ENCODE measurements around the gene ELFN1. TPM values are rescaled to one million over a fixed set of nuclear protein-coding genes. Genes with fewer than 3 reads are reported as not detected.

ELFN1 gene
- total RNA-seq, 1 donor from 2014 or later, result 0.15 TPM

GRCh38 chr7:1694611-1695511, 24.8 kb downstream of the ELFN1 start:
- no peak for DNase-seq (ENCODE audit: low read depth)

DNA sequence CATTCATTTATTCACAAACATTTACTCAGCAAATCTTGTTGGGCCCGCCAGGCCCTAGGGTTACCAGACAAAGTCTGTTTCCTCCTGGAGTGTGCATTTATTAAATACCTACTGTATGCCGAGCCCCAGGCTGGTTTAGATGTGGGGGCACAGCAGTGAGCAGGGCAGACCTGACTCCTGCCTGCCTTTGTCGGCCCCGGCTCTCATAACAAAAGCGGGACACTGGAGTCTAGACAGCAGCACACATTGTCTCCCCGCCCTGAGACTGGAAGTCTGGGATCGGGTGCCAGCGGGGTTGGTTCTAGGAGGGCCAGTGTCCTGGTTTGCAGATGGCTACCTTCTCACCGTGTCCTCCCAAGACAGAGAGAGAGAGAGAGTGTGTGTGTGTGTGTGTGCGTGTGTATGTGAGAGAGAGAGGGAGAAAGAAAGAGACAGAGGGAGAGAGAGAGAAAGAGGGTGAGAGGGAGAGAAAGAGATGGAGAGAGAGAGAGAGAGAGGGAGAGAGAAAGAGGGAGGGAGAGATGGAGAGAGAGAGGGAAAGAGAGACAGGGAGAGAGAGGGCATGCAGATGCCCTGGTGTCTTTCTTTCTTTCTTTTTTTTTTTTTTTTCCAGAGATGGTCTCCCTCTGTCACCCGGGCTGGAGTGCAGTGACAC, 25.9 kb downstream of the ELFN1 start:
- no peak for DNase-seq (ENCODE audit: low read depth)

DNA sequence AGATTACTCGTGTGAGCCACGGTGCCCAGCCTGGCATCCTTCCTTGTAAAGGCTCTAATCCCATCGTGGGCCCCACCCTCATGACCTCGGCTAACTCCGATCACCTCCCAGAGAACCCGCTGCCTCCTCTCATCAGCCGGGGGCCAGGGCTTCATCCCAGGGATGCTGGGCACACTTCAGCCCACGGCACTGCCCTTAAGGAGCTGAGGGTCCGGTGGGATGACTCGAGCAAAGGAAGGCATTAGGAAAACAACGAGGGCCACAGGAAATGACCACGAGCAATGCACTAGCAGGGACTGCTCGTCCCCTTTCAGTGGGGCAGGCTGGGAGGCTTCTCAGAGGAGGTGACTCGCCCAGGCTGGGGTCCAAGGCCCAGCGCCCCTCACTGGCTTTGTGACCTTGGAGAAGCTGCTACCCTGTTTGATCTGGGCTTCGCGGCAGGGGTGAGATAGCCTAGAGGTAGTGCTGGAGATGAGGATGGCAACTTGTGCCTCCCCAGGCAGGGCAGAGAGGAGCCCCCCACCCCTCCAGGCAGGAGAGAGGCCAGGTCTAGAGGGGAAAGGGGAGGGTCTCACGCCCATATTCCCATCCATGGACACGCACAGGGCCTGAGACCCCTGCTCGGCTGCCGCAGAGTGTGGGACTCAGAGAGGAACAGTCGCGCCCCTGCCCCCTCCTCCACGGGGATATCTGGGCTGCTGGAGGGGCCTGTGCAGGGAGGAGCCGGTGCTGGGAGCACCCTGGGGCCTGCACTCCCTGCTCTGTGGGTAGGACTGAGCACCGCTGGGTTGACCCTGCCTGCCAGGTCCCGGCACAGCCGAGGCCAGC, 26.8 kb downstream of the ELFN1 start:
- DNase-seq (ENCODE audit: low read depth), result no peak

DNA sequence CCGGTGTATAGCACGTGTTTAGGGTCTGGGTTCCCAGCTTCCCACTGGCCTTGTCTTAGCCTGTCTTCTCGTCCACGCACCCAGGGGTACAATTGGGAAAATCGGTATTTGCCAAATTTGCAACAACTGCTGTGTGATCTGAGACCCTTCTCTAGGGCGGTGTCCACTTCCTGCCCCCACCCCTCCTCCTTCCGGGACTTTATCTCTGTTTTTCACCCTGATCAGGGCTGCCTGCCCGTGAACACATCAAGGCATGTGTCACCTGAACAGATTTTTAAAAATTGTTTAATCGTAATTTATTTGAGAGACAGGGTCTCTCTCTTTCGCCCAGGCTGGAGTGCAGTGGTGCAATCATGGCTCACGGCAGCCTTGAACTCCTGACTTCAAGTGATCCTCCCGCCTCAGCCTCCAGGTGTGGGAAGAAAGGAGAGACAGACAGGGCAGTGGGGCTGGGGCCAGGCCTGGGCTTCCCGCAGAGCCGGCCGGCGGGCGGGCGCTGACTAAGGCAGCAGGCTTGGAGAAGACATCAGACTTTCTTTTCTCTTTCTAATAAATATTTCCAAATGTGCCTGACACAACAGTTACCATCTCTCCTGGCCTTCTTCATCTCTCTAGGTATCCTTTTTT, 27.5 kb downstream of the ELFN1 start:
- DNase-seq (ENCODE audit: low read depth), result no peak

DNA sequence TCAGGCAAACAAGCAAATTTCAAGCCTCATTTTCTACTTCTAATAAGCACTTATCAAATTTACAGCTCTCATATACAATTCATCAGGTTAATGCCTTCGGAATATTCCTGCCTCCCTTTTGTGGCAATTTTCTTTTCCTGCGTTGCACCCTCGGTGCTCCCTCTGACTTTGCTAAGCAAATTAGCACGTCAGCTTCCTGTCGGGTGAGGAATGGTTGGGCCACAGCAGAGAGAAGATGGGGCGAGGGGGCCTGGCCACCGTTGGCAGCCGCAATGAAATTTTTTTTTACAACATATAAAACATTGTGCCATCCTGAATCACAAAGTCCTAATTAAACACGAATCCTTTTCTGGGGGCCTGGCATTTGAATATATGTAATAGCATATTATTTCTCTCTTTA, 28.1 kb downstream of the ELFN1 start:
- no peak for DNase-seq (ENCODE audit: low read depth)

DNA sequence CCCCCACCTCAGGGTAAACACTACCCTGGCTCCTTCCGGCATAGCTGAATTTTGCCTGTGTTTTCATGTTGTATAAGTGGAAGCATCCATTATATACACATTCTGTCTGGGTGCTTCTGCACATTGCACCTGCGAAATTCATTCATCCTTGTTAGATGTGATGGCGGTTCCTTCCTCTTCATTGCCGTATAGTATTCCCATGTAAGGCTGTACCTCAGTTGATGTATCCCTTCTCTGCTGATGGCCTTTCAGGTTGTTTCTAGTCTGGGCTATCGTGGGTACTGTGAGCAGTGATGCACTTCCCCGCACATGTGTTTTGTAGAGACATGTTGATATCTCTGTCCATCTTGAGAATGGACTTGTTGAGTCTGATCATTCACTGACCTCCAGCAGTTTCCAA, 28.9 kb downstream of the ELFN1 start:
- DNase-seq (ENCODE audit: low read depth), result no peak

DNA sequence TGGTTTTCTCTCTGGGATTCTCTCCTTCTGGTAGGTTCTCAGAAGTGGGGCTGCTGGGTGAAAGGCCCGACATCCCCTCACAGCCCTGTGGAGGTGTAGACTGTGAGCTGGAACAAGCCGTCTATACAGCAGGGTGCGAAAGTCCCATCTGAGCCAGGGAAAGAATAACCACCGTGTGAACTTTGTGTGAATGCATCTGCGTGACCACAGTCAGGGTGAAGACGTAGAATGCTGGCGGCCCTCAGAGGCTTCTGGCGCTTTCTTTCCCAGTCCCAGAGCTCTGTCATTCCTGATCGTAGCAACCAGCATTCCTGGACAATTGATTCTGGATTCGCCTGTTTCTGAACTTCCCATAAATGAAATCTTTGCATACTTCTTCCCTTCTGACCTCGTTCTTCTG, 30.0 kb downstream of the ELFN1 start:
- DNase-seq (ENCODE audit: low read depth), result no peak

DNA sequence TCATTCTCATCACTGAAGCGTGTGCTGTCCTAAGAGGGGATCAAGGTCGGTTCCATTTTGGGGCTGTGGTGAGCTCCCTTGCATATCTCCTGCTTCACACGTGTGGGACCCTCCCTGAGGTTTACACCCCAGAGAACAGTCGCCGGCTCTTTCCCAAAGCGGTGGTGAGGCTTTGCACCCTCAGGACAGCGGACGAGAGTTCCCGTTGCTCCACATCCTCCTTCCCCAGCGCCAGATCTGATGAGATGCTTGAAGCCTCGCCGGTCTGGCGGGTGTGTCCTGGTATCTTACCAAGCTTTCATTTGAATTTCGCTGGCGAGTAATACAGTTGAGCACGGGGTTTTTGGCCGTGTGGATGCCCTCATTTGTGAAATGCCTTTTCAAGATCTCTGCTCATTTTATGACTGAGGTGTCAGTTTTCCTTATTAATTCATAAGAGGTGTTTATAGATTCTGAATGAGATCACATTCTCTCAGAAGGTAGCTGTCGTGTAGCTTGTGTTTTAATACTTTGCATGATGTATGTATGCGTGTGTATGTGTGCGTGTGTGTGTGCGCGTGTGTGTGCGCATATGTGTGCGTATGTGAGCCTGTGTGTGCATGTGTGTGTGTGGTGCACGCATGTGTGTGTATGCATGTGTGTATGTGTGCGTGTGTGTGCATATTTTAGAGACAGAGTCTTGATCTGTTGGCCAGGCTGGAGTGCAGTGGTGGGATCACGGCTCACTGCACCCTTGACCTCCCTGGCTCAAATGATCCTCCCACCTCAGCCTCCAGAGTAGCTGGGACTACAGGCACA, 30.7 kb downstream of the ELFN1 start:
- DNase-seq (ENCODE audit: low read depth), result no peak

GRCh38 chr7:1702652-1703051, 32.6 kb downstream of the ELFN1 start:
- no peak for DNase-seq (ENCODE audit: low read depth)

DNA sequence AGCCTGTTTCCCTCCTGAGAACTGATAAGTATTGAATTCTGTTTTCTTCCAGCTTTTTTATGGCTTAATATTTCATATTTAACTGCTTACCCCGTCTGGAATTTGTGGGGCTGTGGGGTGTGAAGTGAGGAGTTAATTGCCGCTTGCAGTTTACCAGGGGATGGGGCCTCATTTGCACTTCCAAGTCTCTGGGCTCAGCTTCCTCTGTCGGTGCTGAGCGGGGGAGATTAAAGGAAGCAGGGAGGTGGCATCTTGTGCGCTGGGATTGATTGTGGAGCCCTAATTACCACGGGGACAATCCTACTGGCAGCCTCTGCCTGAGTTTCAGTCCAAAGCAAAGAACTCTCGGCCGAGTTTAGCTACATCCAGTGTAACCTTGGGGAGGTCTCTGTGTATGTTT, 33.4 kb downstream of the ELFN1 start:
- DNase-seq (ENCODE audit: low read depth), result no peak

GRCh38 chr7:1703871-1704810, 34.1 kb downstream of the ELFN1 start:
- no peak for DNase-seq (ENCODE audit: low read depth)

GRCh38 chr7:1704811-1705738, 35.0 kb downstream of the ELFN1 start:
- no peak for DNase-seq (ENCODE audit: low read depth)

- DNase-seq (ENCODE audit: low read depth), result no peak
These were observed 35.8 kb downstream of the ELFN1 start for GRCh38 chr7:1705856-1706255.

DNA sequence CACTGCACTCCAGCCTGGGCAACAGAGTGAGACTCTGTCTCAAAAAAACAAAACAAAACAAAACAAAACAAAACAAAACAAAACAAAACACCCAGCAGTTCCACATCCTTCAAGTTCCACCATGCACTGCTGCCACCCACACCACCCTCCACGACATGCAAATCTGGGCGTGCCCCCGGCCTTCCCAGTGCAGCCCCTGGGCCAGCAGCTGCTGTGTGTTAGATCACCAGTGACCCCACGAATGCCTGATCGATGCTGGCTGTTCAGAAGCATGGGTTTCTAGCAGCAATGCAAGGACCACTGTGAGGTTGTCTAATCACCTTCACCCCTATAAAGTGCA, 36.3 kb downstream of the ELFN1 start:
- DNase-seq (ENCODE audit: low read depth), result no peak

DNA sequence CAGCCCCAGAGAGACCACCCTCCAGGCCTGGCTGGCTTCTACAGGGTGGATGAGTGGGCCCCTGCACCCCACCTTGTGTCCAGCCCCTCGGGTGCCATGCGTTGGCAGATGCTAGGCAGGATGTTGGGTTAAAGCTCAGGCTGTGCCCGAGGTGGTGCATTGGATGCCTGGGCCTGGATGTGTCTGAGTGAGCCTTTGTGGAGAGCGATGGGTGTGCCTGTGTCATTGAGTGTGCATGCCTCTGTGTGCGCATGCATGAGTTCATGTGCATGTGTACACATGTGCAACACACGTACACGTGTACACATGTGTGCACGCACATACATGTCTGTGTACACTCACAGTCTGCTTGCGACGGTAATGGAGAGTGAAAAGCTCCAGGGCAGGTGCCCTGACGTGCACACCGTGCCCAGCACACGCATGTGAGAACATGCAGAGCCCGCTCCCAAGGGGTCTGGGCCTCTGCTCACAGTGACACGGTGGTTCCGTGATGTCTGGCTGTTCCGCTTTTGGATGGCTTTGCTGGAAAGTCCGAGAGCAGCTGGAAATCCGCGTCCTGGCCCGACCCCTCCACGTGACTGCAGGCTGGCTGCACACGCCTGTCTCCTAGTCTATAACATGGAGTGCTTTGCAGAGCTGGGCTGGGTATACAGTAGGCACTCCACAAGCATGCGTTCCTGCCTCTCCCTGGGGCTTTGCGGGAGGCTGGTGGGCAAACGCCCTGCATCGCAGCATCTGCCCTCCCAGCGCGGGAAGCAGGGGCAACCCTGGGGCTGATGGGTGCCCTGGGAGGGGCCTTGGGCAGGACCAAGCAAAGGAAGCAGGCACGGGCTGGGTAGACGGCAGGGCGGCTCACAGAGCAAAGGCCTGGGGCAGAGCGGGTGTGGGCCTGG, 36.9 kb downstream of the ELFN1 start:
- no peak for DNase-seq (ENCODE audit: low read depth)

DNA sequence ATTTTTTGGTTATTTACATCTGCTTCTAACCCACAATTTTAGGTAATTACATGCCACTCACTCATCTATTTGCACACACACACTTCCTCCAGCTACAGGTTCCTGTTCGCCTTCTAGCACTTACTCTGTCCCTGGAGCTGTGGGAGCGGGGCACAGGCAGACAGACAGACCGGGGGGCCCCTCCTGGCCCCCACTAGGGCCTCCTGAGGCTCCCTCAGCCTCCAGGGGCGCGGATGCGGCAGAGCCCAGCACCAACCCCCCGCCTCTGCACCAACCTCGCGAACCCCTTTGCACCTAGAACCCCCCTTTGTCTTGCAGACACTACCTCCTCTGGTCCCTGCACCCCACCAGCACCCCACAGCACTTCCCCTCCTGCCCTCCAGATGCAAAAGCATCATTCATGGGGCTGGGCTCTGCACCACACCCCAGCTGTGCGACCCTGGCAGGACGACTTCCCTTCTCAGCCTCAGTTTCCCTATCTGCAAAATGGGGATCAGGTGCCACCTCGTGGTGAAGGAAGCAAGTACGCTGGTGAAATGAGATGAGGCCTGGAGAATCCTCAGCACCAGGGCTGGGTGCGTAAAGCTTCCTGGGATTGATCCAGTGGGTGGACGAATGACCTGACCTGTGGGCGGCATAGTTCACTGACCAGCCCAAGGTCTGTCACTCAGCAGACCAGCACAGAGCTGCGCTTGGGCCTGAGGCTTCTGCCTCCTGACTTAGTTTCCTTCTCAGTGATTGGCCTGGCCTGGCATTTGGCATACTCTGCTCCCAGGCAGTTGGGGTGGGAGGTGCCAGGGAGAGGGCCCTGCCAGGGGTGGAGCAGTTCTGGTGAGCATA, 37.9 kb downstream of the ELFN1 start:
- DNase-seq (ENCODE audit: low read depth), result no peak
